Right cardiac atrium (tissue), 5 donors: Measurements from ENCODE around the gene OLFML3. TPM values are rescaled to one million over a fixed set of nuclear protein-coding genes. Genes with fewer than 3 reads are reported as not detected.
"Not testable (repeated sequence)": the region's sequence is repeated elsewhere in the genome, so short reads cannot be mapped to it uniquely, and the experiment has no call there.

ENCODE experiments used
- ATAC-seq, 2 donors: fragments of 200-7000 bp; cut with Tn5 transposase; one replicate each; pipeline versions ENCODE4 v1.8.0 to v1.9.1; 2020; ENCODE audit warnings: moderate library complexity in 2 of 2, mild to moderate bottlenecking in 1 of 2
- DNase-seq, 3 donors: peaks; one replicate each; pipeline ENCODE4 v3.0.0-alpha.2; 2020
- H3K27ac ChIP-seq: one replicate; pipeline ENCODE4 v1.5.1; 2013; ENCODE audit warnings: mild to moderate bottlenecking, low read length, control low read depth, moderate library complexity
- H3K27me3 ChIP-seq: one replicate; pipeline ENCODE4 v1.6.1; 2013; ENCODE audit not compliant: control insufficient read depth, insufficient read depth
- H3K4me1 ChIP-seq: one replicate; pipeline ENCODE4 v1.6.1; 2013; ENCODE audit warnings: low read length; ENCODE audit not compliant: control insufficient read depth, insufficient read depth
- H3K4me3 ChIP-seq: one replicate; pipeline ENCODE4 v1.5.1; 2013; ENCODE audit warnings: low read length, control low read depth
- H3K9me3 ChIP-seq: one replicate; pipeline ENCODE4 v1.6.1; 2013; ENCODE audit warnings: low read length; ENCODE audit not compliant: control insufficient read depth
- WGBS: extraction: QIAGEN DNeasy Blood & Tissue Kit; methylation state at CpG from one replicate; pipeline ENCODE4 v1.1.7; 2013; 5-methylcytosine and 5-hydroxymethylcytosine counted together
- intact Hi-C, 4 donors: fragments of 100-400 bp; cut with DNase I; formaldehyde crosslinking; loops; one replicate each; pipeline versions ENCODE4 v1.11.0 to v1.14.0; 2022 to 2023
- polyA plus RNA-seq: library from polyadenylated mRNA; stranded (reverse); fragments of 200-250 nt; gene quantifications from one replicate; pipeline ENCODE4 v1.2.3, GENCODE V29; 2013
- total RNA-seq, 4 donors: library from RNA; stranded (reverse); fragmentation: NEBNext Ultra II Directional; extraction: Animal tissue kit (Norgen Biotek cat#: 25700); gene quantifications; one replicate each; pipeline ENCODE4 v1.2.1, GENCODE V29; 2021
- donor health status: healthy with polysubstance abuse.
- donor health status: DM: no; HTN: yes; CAD: no.
- donor health status: DM: no; HTN: no; CAD: no.
- donor health status: DM: no; HTN: yes; CAD: no; lungs with severe emphysema.
- donor health status: DM: yes; HTN: yes; CAD: no.

Gene OLFML3
- total and polyA plus RNA-seq, 5 donors, result 25.8 to 33.9 (median 31.1) TPM

GRCh38 chr1:113993072-113993471 lies 13.8 kb downstream of the OLFML3 start:
- Histone ChIP-seq H3K27me3 (no peaks in the 10 kb centered on the region), H3K4me1 (no peaks in the 10 kb centered on the region), H3K9me3 (peaks cover 2% of the 10 kb centered on the region), H3K4me3 (no peak overlapping the region), H3K27ac (no peak overlapping the region)
- DNase-seq (peak in 1 of 3 donors; percentile 21), ATAC-seq (no peak)
- WGBS, result 95% methylated on average over 5 of the region's 5 CpGs
- intact Hi-C loops, result no loop called here

- peaks cover 2% of the 10 kb centered on the region for H3K9me3 ChIP-seq
- WGBS, result 91% methylated on average over 2 of the region's 2 CpGs
- H3K4me3 ChIP-seq, result no peak overlapping the region
- no peak overlapping the region for H3K27ac ChIP-seq
- no peaks in the 10 kb centered on the region for H3K4me1 ChIP-seq
- no peak for DNase-seq
- no peak for ATAC-seq
- intact Hi-C loops, result no loop called here
- H3K27me3 ChIP-seq, result no peaks in the 10 kb centered on the region
Observed at GRCh38 chr1:113993766-113994165, 14.5 kb downstream of the OLFML3 start.

GRCh38 chr1:113995382-113995781 lies 16.1 kb downstream of the OLFML3 start:
- Histone ChIP-seq H3K4me3 (no peak overlapping the region), H3K9me3 (peaks cover 2% of the 10 kb centered on the region), H3K4me1 (no peaks in the 10 kb centered on the region), H3K27me3 (no peaks in the 10 kb centered on the region), H3K27ac (no peak overlapping the region)
- no peak for ATAC-seq
- WGBS, result 90% methylated on average over 2 of the region's 2 CpGs
- DNase-seq, result no peak
- intact Hi-C loops, result no loop called here

DNA sequence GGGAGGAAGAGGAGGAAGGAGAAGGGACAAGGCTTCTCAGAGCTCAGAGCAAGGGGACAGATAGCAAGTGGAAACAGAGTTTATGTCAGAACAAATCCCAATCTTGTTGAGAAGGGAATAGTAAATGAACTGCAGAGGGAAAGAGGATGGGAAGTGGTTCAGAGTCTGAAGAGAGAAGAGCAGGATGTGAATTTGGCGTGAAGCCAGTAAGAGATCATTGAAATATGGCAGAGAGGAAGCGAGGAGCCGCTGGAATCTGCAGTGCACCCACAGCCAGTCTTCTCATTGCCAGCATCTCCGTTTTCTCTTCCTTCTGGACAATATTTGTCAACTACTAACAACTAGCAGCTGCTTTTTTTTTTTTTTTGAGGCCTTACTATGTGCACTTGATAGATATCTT lies 19.1 kb downstream of the OLFML3 start:
- H3K9me3 ChIP-seq, result peaks cover 2% of the 10 kb centered on the region
- H3K27ac ChIP-seq, result no peak overlapping the region
- intact Hi-C loops, result no loop called here
- peaks cover 2% of the 10 kb centered on the region for H3K4me1 ChIP-seq
- no peak overlapping the region for H3K4me3 ChIP-seq
- H3K27me3 ChIP-seq, result no peaks in the 10 kb centered on the region
- WGBS, result 27% methylated on average over 4 of the region's 4 CpGs
- no peak for DNase-seq
- ATAC-seq, result no peak

- no peaks in the 10 kb centered on the region for H3K27me3 ChIP-seq
- intact Hi-C loops, result no loop called here
- 90% methylated on average over 2 of the region's 2 CpGs for WGBS
- peaks cover 2% of the 10 kb centered on the region for H3K4me1 ChIP-seq
- ATAC-seq (no peak), DNase-seq (no peak)
- H3K27ac ChIP-seq, result no peak overlapping the region
- peaks cover 2% of the 10 kb centered on the region for H3K9me3 ChIP-seq
- H3K4me3 ChIP-seq, result no peak overlapping the region
Observed at GRCh38 chr1:113999233-113999632, 20.0 kb downstream of the OLFML3 start.

DNA sequence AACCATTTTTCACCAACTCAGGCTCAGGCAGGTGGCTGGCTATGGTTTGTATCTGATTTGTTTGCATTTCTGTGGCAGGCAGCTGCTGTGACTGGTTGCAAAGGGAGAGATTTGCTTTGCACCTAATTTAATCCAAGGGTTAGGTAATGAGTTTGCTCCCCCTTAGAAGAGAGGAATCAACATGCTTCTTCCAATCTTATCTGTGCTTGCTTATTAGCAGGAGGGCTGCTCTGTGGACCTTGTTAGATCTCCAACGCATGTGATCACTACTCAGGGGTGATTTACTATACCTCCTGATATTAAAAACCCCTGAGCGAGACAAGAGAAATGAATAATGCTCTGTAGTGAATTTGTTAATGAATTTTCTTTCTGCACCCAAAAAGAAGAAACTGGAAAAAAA lies 20.5 kb downstream of the OLFML3 start:
- H3K4me1 ChIP-seq, result peaks cover 2% of the 10 kb centered on the region
- no peak for DNase-seq
- ATAC-seq, result no peak
- intact Hi-C loops, result loop anchor here in 1 of 4 donors (10.0 kb wide), 1 partner anchor 135 kb away; no protein-coding TSS in a partner anchor
- WGBS, result 83% methylated on average over 2 of the region's 2 CpGs
- H3K27me3 ChIP-seq, result no peaks in the 10 kb centered on the region
- H3K4me3 ChIP-seq, result no peak overlapping the region
- H3K27ac ChIP-seq, result no peak overlapping the region
- H3K9me3 ChIP-seq, result peaks cover 2% of the 10 kb centered on the region

- Histone ChIP-seq H3K4me1 (peaks cover 2% of the 10 kb centered on the region), H3K27me3 (no peaks in the 10 kb centered on the region), H3K9me3 (no peaks in the 10 kb centered on the region), H3K27ac (no peak overlapping the region), H3K4me3 (no peak overlapping the region)
- ATAC-seq, result no peak
- no peak for DNase-seq
- intact Hi-C loops, result loop anchor here in 1 of 4 donors (10.0 kb wide), 1 partner anchor 134 kb away; no protein-coding TSS in a partner anchor
Observed at GRCh38 chr1:114000406-114000805, 21.1 kb downstream of the OLFML3 start.

DNA sequence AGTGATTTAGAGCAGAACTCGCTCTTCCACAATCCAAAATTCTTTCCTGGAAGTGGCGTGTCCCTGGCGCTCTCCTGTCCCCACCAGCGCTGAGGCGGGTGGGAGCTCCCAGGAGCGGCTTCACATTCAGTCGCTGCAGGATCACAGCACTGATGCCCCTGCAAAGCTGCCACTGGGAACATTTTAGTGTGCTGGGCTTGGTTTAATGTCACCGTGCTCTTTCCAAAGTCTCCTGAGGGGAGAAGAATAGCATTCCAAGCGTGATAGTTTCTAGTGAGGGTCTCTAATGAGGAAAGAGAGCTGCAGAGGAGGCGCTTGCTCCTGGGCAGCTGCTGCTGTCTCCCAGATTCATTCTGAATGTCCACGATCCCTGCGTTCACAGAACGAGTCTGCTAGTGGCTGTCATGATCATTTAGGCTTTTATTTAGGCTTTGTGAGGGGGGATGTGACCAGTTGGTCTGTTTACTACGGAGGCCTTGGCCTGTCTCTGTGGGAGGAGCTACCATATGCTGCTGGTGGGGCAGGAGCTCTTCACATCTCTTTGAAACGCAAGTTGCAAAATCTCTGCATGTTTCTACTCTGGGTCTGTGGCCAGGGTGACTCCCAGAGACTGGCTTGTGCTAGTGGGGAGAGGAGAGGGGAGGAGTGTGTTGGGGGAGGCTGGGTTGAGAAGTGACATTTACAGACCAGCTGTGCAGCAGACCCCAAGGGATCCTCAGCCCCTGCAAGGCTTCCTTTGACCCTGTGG lies 23.4 kb downstream of the OLFML3 start:
- Histone ChIP-seq H3K4me3 (no peak overlapping the region), H3K27ac (no peak overlapping the region), H3K9me3 (no peaks in the 10 kb centered on the region), H3K4me1 (peaks cover 2% of the 10 kb centered on the region), H3K27me3 (no peaks in the 10 kb centered on the region)
- 57% methylated on average over 15 of the region's 15 CpGs for WGBS
- intact Hi-C loops, result loop anchor here in 1 of 4 donors (10.0 kb wide), 1 partner anchor 132 kb away; no protein-coding TSS in a partner anchor
- ATAC-seq (peak; percentile 78 to 79), DNase-seq (peak; percentile 39 to 63 (median 55))

DNA sequence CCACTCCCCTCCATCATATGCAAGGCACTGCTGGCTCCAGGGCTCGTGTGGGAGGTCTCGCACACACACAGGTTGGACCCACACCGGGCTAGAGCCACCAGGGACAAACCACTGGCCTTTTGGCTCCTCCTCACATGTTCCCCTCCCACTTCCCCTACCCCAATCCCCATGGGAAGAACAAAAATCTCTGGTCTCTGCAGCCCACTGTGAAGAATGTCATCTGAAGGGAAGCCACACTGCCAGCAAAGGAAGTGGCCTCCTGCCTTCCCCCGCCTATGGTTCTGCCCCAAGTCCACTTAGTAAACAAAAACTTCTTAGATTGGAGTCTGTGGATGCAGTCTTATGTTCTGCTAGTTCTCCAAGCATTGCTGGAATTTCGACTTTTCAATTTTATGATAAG lies 24.2 kb downstream of the OLFML3 start:
- DNase-seq (peak in 1 of 3 donors; percentile 55), ATAC-seq (peak; percentile 33 to 60)
- no peaks in the 10 kb centered on the region for H3K9me3 ChIP-seq
- H3K27ac ChIP-seq, result no peak overlapping the region
- 38% methylated on average over 5 of the region's 5 CpGs for WGBS
- H3K4me1 ChIP-seq, result peaks cover 2% of the 10 kb centered on the region
- no peaks in the 10 kb centered on the region for H3K27me3 ChIP-seq
- intact Hi-C loops, result loop anchor here in 1 of 4 donors (10.0 kb wide), 1 partner anchor 131 kb away; no protein-coding TSS in a partner anchor
- no peak overlapping the region for H3K4me3 ChIP-seq

DNA sequence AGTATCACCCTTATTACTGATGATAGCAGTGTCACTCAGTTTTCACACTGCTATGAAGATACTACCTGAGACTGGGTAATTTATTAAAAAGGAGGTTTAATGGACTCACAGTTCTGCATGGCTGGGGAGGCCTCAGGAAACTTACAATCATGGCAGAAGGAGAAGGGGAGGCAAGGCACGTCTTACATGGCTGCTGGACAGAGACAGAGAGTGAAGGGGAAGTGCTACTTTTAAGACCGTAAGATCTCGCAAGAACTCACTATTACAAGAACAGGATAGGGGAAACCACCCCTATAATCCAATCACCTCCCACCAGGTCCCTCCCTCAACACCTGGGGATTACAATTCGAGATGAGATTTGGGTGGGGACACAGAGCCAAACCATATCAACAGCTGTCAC lies 27.6 kb downstream of the OLFML3 start:
- not testable (repeated sequence) for ATAC-seq, H3K4me3 ChIP-seq, H3K9me3 ChIP-seq, DNase-seq, H3K27me3 ChIP-seq, H3K27ac ChIP-seq, H3K4me1 ChIP-seq
- intact Hi-C loops, result loop anchor here in 1 of 4 donors (10.0 kb wide), 1 partner anchor 128 kb away; no protein-coding TSS in a partner anchor
- 85% methylated on average over 4 of the region's 4 CpGs for WGBS

- intact Hi-C loops, result loop anchor here in 1 of 4 donors (10.0 kb wide), 1 partner anchor 126 kb away; no protein-coding TSS in a partner anchor
Observed at GRCh38 chr1:114008480-114008941, 29.2 kb downstream of the OLFML3 start.

More at GRCh38 chr1:114008480-114008941, 29.2 kb downstream of the OLFML3 start:
- H3K9me3 ChIP-seq, result no peaks in the 10 kb centered on the region
- no peaks in the 10 kb centered on the region for H3K27me3 ChIP-seq
- H3K27ac ChIP-seq, result no peak overlapping the region
- H3K4me1 ChIP-seq, result no peaks in the 10 kb centered on the region
- DNase-seq (no peak), ATAC-seq (no peak)
- 50% methylated on average over 2 of the region's 2 CpGs for WGBS
- no peak overlapping the region for H3K4me3 ChIP-seq
